ENCODE results near the gene DBNDD1. TPM values are rescaled to one million over a fixed set of nuclear protein-coding genes. Genes with fewer than 3 reads are reported as not detected.

The DBNDD1 gene
- total RNA-seq, 6 experiments from 2014 or later = 1.9 to 2.6 (median 2.1) TPM

DNA sequence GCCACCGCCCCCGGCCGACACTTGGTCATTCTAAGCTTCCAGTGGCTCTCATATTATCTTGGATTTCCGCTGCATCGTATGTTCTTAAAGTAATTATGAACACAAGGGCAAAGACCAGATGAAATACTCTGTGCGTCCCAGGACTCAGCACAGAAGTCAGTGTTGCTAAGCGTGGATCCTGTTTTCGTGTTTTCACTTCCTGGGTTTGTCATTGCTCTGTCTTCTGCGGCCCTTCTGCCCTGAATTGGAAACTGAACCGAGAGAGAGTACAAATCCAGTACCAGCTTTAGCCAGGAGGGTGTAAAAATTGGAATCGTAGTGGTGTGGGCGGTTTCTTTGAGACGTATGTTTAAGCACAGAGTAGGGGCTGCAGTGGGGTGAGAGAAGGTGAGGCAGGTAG lies 32.7 kb downstream of the DBNDD1 start:
- H3K4me3 Mint-ChIP-seq = no peak overlapping the region
- no peak overlapping the region for H3K27ac Mint-ChIP-seq
- DNase-seq = no peak
- no peaks in the 10 kb centered on the region; the same call in none of the 2 replicates for H3K27me3 Mint-ChIP-seq (ENCODE audit: insufficient read depth)
- peaks cover 1% of the 10 kb centered on the region; the same call in 1 of the 2 replicates for H3K9me3 Mint-ChIP-seq
- H3K36me3 Mint-ChIP-seq (ENCODE audit: low read depth) = peaks cover 54% of the 10 kb centered on the region
- TF ChIP-seq CTCF (IDR thresholded peaks at IDR 0.05) = no peak
- H3K4me1 Mint-ChIP-seq (ENCODE audit: low read depth) = no peaks in the 10 kb centered on the region

DNA sequence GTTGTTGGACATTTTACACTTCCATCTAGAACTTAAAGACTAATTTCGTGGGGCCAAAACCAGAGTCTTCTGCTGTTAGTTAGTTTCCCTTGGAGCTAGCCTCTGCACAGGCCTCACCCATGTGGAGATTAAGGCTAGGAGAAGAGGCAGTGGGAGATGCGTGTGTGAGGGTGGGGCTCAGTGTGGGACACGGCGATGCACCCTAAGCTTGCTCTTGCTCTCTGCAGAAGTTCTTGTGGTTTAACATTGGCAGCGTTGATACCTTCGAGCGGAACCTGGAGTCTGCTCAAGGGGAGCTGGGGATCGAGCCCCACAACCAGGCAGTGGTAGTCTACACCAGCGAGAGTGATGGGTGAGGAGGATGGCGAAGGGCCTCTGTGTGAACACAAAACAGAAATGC lies 34.0 kb downstream of the DBNDD1 start:
- Mint-ChIP-seq H3K4me3 (no peak overlapping the region), H3K9me3 (no peaks in the 10 kb centered on the region), H3K4me1 (ENCODE audit: low read depth) (no peaks in the 10 kb centered on the region), H3K36me3 (ENCODE audit: low read depth) (peaks cover 45% of the 10 kb centered on the region), H3K27me3 (ENCODE audit: insufficient read depth) (no peaks in the 10 kb centered on the region; the same call in 1 of the 2 replicates), H3K27ac (no peak overlapping the region)
- no peak for DNase-seq
- TF ChIP-seq CTCF (IDR thresholded peaks at IDR 0.05) = no peak

DNA sequence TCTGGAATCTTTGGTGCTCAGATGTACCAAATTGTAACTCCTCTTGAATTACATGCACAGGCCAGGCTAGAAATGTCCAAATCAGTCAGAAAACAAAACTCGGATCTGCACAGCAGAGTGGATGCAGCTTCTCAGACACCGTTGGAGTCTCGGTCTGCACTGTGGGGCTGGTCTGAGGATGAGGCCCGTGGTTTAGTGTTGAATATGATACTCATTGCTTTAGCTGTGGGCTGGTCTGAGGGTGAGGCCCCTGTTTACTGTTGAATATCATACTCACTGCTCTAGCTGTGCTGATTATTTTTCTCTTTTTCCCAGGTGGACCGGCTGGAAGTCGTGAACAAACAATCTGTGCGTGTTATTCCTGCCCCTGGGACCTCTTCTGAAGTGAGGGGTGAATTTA lies 35.0 kb downstream of the DBNDD1 start:
- Mint-ChIP-seq H3K9me3 (no peaks in the 10 kb centered on the region), H3K4me1 (ENCODE audit: low read depth) (no peaks in the 10 kb centered on the region), H3K27me3 (ENCODE audit: insufficient read depth) (no peaks in the 10 kb centered on the region; the same call in 1 of the 2 replicates), H3K4me3 (no peak overlapping the region), H3K27ac (no peak overlapping the region), H3K36me3 (ENCODE audit: low read depth) (peaks cover 41% of the 10 kb centered on the region)
- DNase-seq = no peak
- no peak for TF ChIP-seq CTCF (IDR thresholded peaks at IDR 0.05)

DNA sequence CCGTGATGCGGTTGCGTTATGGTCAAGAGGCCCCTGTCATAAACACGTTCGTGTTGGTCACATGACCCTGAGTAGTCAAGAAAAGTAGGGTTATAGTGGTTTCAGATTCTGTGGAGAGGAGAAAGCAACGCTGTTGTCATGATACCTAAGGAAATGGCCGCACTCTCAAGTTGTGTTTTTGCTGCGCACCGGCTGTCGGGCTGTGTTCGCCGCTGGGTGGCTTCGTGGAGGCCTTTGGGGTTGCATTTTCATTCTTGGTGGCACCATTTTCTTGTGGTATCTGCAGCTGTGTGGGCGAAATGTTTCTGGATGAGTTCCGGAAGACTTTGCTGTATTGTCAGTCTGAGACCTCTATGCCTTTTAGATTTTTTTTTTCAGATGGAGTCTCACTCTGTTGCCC lies 35.7 kb downstream of the DBNDD1 start:
- Mint-ChIP-seq H3K9me3 (no peaks in the 10 kb centered on the region), H3K36me3 (ENCODE audit: low read depth) (peaks cover 38% of the 10 kb centered on the region), H3K27ac (no peak overlapping the region), H3K27me3 (ENCODE audit: insufficient read depth) (peaks cover 3% of the 10 kb centered on the region), H3K4me1 (ENCODE audit: low read depth) (no peaks in the 10 kb centered on the region), H3K4me3 (no peak overlapping the region)
- no peak for TF ChIP-seq CTCF (IDR thresholded peaks at IDR 0.05)
- DNase-seq = no peak

DNA sequence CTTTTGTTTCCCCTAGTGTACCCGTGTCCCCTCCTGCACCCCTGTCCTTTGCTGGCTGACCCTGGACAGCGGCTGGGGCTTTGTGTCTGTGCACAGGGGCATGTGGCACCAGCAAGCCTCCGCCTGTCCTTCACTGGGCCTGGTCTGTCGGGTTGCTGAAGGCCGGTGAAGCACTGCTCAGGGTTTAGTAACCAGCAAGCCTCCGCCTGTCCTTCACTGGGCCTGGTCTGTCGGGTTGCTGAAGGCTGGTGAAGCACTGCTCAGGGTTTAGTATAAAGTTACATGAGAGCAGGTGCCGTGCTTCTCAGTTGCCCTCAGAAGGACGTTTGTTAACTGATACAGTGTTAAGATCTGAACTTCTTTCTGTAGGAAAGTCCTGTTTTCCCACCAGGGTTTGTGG lies 36.9 kb downstream of the DBNDD1 start:
- Mint-ChIP-seq H3K27me3 (ENCODE audit: insufficient read depth) (peaks cover 3% of the 10 kb centered on the region), H3K36me3 (ENCODE audit: low read depth) (peaks cover 36% of the 10 kb centered on the region), H3K27ac (no peak overlapping the region), H3K4me1 (ENCODE audit: low read depth) (no peaks in the 10 kb centered on the region), H3K4me3 (no peak overlapping the region), H3K9me3 (no peaks in the 10 kb centered on the region)
- no peak for TF ChIP-seq CTCF (IDR thresholded peaks at IDR 0.05)
- DNase-seq = no peak

- Mint-ChIP-seq H3K9me3 (no peaks in the 10 kb centered on the region), H3K4me1 (ENCODE audit: low read depth) (no peaks in the 10 kb centered on the region), H3K36me3 (ENCODE audit: low read depth) (peaks cover 28% of the 10 kb centered on the region), H3K4me3 (no peak overlapping the region), H3K27me3 (ENCODE audit: insufficient read depth) (peaks cover 3% of the 10 kb centered on the region), H3K27ac (no peak overlapping the region)
- no peak for TF ChIP-seq CTCF (IDR thresholded peaks at IDR 0.05)
- DNase-seq = no peak
Observed at GRCh38 chr16:89981414-89981813, 37.8 kb downstream of the DBNDD1 start.

Measured in HFFc6 (cell line).